ENCODE data around the gene BEAN1. TPM values are rescaled to one million over a fixed set of nuclear protein-coding genes. Genes with fewer than 3 reads are reported as not detected.

BEAN1 gene
- total RNA-seq, 1 experiment from 2014 or later = not detected

DNA sequence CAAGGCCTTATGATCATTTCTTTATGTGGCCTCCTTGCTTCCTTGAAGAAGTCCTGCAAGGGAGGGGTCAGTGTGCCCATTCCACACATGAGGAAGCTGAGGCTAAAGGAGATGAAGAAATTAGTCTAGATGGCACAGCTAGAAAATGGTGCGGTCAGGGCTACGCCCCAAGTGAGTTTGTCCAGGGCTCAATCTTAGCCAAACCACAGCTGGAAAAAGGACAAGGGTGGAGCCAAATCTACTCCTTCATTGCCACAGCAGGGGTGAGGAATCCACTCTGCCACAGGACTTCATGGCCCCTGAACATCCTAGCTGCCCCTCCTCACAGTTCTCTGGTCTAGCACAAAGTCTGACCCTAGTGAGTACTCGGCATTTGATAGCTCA lies 16.2 kb downstream of the BEAN1 start:
- Mint-ChIP-seq H3K4me3 (no peak overlapping the region), H3K4me1 (peaks cover 6% of the 10 kb centered on the region), H3K27me3 (ENCODE audit: low read depth) (peaks cover 9% of the 10 kb centered on the region; the same call in 1 of the 2 replicates), H3K36me3 (no peaks in the 10 kb centered on the region), H3K9me3 (no peaks in the 10 kb centered on the region), H3K27ac (no peak overlapping the region)
- CTCF ChIA-PET = interaction anchor here (1.3 to 3.3 kb wide), 7 partner anchors 8 to 101 kb away, joined by 3 to 22 read pairs (median 12); no protein-coding TSS in a partner anchor
- TF ChIP-seq, protein P1, sequence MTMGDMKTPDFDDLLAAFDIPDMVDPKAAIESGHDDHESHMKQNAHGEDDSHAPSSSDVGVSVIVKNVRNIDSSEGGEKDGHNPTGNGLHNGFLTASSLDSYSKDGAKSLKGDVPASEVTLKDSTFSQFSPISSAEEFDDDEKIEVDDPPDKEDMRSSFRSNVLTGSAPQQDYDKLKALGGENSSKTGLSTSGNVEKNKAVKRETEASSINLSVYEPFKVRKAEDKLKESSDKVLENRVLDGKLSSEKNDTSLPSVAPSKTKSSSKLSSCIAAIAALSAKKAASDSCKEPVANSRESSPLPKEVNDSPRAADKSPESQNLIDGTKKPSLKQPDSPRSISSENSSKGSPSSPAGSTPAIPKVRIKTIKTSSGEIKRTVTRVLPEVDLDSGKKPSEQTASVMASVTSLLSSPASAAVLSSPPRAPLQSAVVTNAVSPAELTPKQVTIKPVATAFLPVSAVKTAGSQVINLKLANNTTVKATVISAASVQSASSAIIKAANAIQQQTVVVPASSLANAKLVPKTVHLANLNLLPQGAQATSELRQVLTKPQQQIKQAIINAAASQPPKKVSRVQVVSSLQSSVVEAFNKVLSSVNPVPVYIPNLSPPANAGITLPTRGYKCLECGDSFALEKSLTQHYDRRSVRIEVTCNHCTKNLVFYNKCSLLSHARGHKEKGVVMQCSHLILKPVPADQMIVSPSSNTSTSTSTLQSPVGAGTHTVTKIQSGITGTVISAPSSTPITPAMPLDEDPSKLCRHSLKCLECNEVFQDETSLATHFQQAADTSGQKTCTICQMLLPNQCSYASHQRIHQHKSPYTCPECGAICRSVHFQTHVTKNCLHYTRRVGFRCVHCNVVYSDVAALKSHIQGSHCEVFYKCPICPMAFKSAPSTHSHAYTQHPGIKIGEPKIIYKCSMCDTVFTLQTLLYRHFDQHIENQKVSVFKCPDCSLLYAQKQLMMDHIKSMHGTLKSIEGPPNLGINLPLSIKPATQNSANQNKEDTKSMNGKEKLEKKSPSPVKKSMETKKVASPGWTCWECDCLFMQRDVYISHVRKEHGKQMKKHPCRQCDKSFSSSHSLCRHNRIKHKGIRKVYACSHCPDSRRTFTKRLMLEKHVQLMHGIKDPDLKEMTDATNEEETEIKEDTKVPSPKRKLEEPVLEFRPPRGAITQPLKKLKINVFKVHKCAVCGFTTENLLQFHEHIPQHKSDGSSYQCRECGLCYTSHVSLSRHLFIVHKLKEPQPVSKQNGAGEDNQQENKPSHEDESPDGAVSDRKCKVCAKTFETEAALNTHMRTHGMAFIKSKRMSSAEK (CRISPR knock-in tag; IDR thresholded peaks at IDR 0.05; ENCODE audit: borderline replicate concordance) = no peak
- no peak for TF ChIP-seq NR1H2 (CRISPR knock-in tag; IDR thresholded peaks at IDR 0.05)
- no peak for TF ChIP-seq RORB (CRISPR knock-in tag; IDR thresholded peaks at IDR 0.05)
- TF ChIP-seq SMAD4 (CRISPR knock-in tag; IDR thresholded peaks at IDR 0.05) = no peak
- TF ChIP-seq, protein P2, sequence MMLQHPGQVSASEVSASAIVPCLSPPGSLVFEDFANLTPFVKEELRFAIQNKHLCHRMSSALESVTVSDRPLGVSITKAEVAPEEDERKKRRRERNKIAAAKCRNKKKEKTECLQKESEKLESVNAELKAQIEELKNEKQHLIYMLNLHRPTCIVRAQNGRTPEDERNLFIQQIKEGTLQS (CRISPR knock-in tag; conservative IDR thresholded peaks at IDR 0.05) = no peak
- TF ChIP-seq, protein P3, sequence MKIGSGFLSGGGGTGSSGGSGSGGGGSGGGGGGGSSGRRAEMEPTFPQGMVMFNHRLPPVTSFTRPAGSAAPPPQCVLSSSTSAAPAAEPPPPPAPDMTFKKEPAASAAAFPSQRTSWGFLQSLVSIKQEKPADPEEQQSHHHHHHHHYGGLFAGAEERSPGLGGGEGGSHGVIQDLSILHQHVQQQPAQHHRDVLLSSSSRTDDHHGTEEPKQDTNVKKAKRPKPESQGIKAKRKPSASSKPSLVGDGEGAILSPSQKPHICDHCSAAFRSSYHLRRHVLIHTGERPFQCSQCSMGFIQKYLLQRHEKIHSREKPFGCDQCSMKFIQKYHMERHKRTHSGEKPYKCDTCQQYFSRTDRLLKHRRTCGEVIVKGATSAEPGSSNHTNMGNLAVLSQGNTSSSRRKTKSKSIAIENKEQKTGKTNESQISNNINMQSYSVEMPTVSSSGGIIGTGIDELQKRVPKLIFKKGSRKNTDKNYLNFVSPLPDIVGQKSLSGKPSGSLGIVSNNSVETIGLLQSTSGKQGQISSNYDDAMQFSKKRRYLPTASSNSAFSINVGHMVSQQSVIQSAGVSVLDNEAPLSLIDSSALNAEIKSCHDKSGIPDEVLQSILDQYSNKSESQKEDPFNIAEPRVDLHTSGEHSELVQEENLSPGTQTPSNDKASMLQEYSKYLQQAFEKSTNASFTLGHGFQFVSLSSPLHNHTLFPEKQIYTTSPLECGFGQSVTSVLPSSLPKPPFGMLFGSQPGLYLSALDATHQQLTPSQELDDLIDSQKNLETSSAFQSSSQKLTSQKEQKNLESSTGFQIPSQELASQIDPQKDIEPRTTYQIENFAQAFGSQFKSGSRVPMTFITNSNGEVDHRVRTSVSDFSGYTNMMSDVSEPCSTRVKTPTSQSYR (CRISPR knock-in tag; IDR thresholded peaks at IDR 0.05) = no peak
- TF ChIP-seq, protein P4, sequence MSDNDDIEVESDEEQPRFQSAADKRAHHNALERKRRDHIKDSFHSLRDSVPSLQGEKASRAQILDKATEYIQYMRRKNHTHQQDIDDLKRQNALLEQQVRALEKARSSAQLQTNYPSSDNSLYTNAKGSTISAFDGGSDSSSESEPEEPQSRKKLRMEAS (CRISPR knock-in tag; IDR thresholded peaks at IDR 0.05) = no peak
- no peak for TF ChIP-seq IRF2 (CRISPR knock-in tag; IDR thresholded peaks at IDR 0.05; ENCODE audit: borderline replicate concordance, low read depth)
- TF ChIP-seq, protein P5, sequence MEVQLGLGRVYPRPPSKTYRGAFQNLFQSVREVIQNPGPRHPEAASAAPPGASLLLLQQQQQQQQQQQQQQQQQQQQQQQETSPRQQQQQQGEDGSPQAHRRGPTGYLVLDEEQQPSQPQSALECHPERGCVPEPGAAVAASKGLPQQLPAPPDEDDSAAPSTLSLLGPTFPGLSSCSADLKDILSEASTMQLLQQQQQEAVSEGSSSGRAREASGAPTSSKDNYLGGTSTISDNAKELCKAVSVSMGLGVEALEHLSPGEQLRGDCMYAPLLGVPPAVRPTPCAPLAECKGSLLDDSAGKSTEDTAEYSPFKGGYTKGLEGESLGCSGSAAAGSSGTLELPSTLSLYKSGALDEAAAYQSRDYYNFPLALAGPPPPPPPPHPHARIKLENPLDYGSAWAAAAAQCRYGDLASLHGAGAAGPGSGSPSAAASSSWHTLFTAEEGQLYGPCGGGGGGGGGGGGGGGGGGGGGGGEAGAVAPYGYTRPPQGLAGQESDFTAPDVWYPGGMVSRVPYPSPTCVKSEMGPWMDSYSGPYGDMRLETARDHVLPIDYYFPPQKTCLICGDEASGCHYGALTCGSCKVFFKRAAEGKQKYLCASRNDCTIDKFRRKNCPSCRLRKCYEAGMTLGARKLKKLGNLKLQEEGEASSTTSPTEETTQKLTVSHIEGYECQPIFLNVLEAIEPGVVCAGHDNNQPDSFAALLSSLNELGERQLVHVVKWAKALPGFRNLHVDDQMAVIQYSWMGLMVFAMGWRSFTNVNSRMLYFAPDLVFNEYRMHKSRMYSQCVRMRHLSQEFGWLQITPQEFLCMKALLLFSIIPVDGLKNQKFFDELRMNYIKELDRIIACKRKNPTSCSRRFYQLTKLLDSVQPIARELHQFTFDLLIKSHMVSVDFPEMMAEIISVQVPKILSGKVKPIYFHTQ (CRISPR knock-in tag; IDR thresholded peaks at IDR 0.05) = no peak
- TF ChIP-seq, protein P6, sequence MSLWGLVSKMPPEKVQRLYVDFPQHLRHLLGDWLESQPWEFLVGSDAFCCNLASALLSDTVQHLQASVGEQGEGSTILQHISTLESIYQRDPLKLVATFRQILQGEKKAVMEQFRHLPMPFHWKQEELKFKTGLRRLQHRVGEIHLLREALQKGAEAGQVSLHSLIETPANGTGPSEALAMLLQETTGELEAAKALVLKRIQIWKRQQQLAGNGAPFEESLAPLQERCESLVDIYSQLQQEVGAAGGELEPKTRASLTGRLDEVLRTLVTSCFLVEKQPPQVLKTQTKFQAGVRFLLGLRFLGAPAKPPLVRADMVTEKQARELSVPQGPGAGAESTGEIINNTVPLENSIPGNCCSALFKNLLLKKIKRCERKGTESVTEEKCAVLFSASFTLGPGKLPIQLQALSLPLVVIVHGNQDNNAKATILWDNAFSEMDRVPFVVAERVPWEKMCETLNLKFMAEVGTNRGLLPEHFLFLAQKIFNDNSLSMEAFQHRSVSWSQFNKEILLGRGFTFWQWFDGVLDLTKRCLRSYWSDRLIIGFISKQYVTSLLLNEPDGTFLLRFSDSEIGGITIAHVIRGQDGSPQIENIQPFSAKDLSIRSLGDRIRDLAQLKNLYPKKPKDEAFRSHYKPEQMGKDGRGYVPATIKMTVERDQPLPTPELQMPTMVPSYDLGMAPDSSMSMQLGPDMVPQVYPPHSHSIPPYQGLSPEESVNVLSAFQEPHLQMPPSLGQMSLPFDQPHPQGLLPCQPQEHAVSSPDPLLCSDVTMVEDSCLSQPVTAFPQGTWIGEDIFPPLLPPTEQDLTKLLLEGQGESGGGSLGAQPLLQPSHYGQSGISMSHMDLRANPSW (CRISPR knock-in tag; conservative IDR thresholded peaks at IDR 0.05; ENCODE audit: low read depth) = no peak
- TF ChIP-seq ZBTB21 (CRISPR knock-in tag; IDR thresholded peaks at IDR 0.05; ENCODE audit: borderline replicate concordance) = no peak
- no peak for TF ChIP-seq ESRRA (CRISPR knock-in tag; IDR thresholded peaks at IDR 0.05; ENCODE audit: borderline replicate concordance)
- TF ChIP-seq ETV6 (CRISPR knock-in tag; IDR thresholded peaks at IDR 0.05) = no peak
- no peak for ATAC-seq
- POLR2A ChIA-PET = no interaction called here
- no peak for DNase-seq (ENCODE audit: low spot score)

All from WTC11 (cell line).